Psoas muscle (tissue), 8 donors: ENCODE data around the gene HMGXB3. TPM values are rescaled to one million over a fixed set of nuclear protein-coding genes. Genes with fewer than 3 reads are reported as not detected.

Experiments
- ATAC-seq, 4 donors: fragments of 200-7000 bp; cut with Tn5 transposase; one replicate each; pipeline ENCODE4 v1.9.1; 2020; ENCODE audit warnings: moderate library complexity in 3 of 4, mild to moderate bottlenecking in 2 of 4
- DNase-seq, 2 donors: peaks; one replicate each; pipeline ENCODE4 v3.0.0-alpha.2; 2020
- H3K27ac ChIP-seq: fragments of 200-600 bp; one replicate; pipeline ENCODE4 v1.8.0; 2022
- H3K27me3 ChIP-seq, 3 donors: fragments of 200-600 bp in 1 of 3; one replicate each; pipeline versions ENCODE4 v1.6.1 to v1.8.0; 2013 to 2022; ENCODE audit warnings: low read length in 2 of 3, mild to moderate bottlenecking in 2 of 3, moderate library complexity in 1 of 3; ENCODE audit not compliant: insufficient read depth in 3 of 3
- H3K36me3 ChIP-seq, 2 donors: fragments of 200-600 bp in 1 of 2; one replicate each; pipeline versions ENCODE4 v1.6.1 to v1.8.0; 2013 to 2022; ENCODE audit warnings: low read depth in 1 of 2, mild to moderate bottlenecking in 1 of 2, moderate library complexity in 1 of 2; ENCODE audit not compliant: insufficient read depth in 1 of 2
- H3K4me1 ChIP-seq: fragments of 200-600 bp; one replicate; pipeline ENCODE4 v1.8.0; 2022
- H3K4me3 ChIP-seq: fragments of 200-600 bp; one replicate; pipeline ENCODE4 v1.8.0; 2022; ENCODE audit warnings: mild to moderate bottlenecking
- H3K9me3 ChIP-seq: fragments of 200-600 bp; one replicate; pipeline ENCODE4 v1.8.0; 2022
- CTCF ChIP-seq: fragments of 200-600 bp; IDR thresholded peaks from one replicate; pipeline ENCODE4 v1.8.0; 2022; ENCODE audit warnings: antibody characterized with exemption
- WGBS, 3 donors: extraction: QIAGEN DNeasy Blood & Tissue Kit; methylation state at CpG; one replicate each; pipeline versions ENCODE4 v1.1.6 to v1.1.7; 2013; 5-methylcytosine and 5-hydroxymethylcytosine counted together
- intact Hi-C, 2 donors: fragments of 100-400 bp; cut with DNase I; formaldehyde crosslinking; loops; one replicate each; pipeline versions ENCODE4 v1.11.0 to v1.14.2; 2022
- polyA plus RNA-seq, 3 donors: library from polyadenylated mRNA; stranded (reverse); fragments of 200-250 nt; gene quantifications; one replicate each; pipeline ENCODE4 v1.2.3, GENCODE V29; 2013
- total RNA-seq, 4 donors: library from RNA; stranded (reverse); fragmentation: NEBNext Ultra II Directional in 2 of 4; extraction: Animal tissue kit (Norgen Biotek cat#: 25700) in 2 of 4; gene quantifications; one replicate each; pipeline versions ENCODE4 v1.2.1 to v1.2.4, GENCODE V29; 2021 to 2023
- donor health status: healthy with polysubstance abuse.
- donor health status: DM: no; HTN: no; CAD: no; lungs with moderate emphysema.
- donor health status: Bipolar disorder and iron deficiency.
- donor health status: healthy.
- donor health status: DM: yes; HTN: yes; CAD: no.
- donor health status: DM: no; HTN: no; CAD: no.
- donor health status: DM: no; HTN: no; CAD: no.
- donor health status: DM: yes; HTN: yes; CAD: no.

The HMGXB3 gene
- total and polyA plus RNA-seq, 7 donors: 8.6 to 23.2 (median 15.4) TPM

- Histone ChIP-seq H3K4me1 (no peaks in the 10 kb centered on the region), H3K36me3 (no peaks in the 10 kb centered on the region), H3K27ac (no peak overlapping the region), H3K4me3 (no peak overlapping the region), H3K9me3 (no peaks in the 10 kb centered on the region), H3K27me3 (no peaks in the 10 kb centered on the region)
- intact Hi-C loops: no loop called here
- TF ChIP-seq CTCF: no peak
- ATAC-seq (no peak), DNase-seq (peak in 1 of 2 donors; percentile 36)
- 93 to 98% (median 97%) methylated on average over 6 of the region's 6 CpGs for WGBS, 3 donors
Observed at GRCh38 chr5:150068071-150068470, 67.5 kb downstream of the HMGXB3 start.

- ATAC-seq (no peak), DNase-seq (peak in 1 of 2 donors; percentile 25)
- intact Hi-C loops: no loop called here
- WGBS, 3 donors: 52 to 63% (median 58%) methylated on average over 4 of the region's 4 CpGs
- H3K36me3 ChIP-seq: no peaks in the 10 kb centered on the region
- H3K27ac ChIP-seq: no peak overlapping the region
- no peaks in the 10 kb centered on the region for H3K4me1 ChIP-seq
- H3K27me3 ChIP-seq: no peaks in the 10 kb centered on the region
- TF ChIP-seq CTCF: no peak
- no peak overlapping the region for H3K4me3 ChIP-seq
- H3K9me3 ChIP-seq: no peaks in the 10 kb centered on the region
Observed at GRCh38 chr5:150068472-150068871, 67.9 kb downstream of the HMGXB3 start.

- TF ChIP-seq CTCF: no peak
- no peaks in the 10 kb centered on the region for H3K9me3 ChIP-seq
- ATAC-seq (no peak), DNase-seq (peak in 1 of 2 donors; percentile 30)
- no peaks in the 10 kb centered on the region for H3K36me3 ChIP-seq
- 62 to 70% (median 62%) methylated on average over 12 of the region's 12 CpGs for WGBS, 3 donors
- H3K4me3 ChIP-seq: no peak overlapping the region
- no peak overlapping the region for H3K27ac ChIP-seq
- no peaks in the 10 kb centered on the region for H3K27me3 ChIP-seq
- no peaks in the 10 kb centered on the region for H3K4me1 ChIP-seq
- intact Hi-C loops: no loop called here
Observed at GRCh38 chr5:150068961-150069645, 68.6 kb downstream of the HMGXB3 start.

GRCh38 chr5:150069672-150070627 lies 69.4 kb downstream of the HMGXB3 start:
- Histone ChIP-seq H3K4me3 (no peak overlapping the region), H3K4me1 (no peaks in the 10 kb centered on the region), H3K27ac (no peak overlapping the region), H3K9me3 (no peaks in the 10 kb centered on the region), H3K27me3 (no peaks in the 10 kb centered on the region), H3K36me3 (no peaks in the 10 kb centered on the region)
- ATAC-seq: no peak
- WGBS, 3 donors: 85 to 93% (median 88%) methylated on average over 21 to 25 of the region's 25 CpGs
- DNase-seq: peak in 1 of 2 donors; percentile 27
- no peak for TF ChIP-seq CTCF
- intact Hi-C loops: no loop called here
